GM23338 (cell line): ENCODE measurements around the gene OGFOD2. TPM values are rescaled to one million over a fixed set of nuclear protein-coding genes. Genes with fewer than 3 reads are reported as not detected.

Source experiments
- ATAC-seq: fragments of 200-7000 bp; cut with Tn5 transposase; 3 replicates; pipeline ENCODE4 v1.9.1; 2020
- DNase-seq: peaks from one replicate; pipeline ENCODE4 v3.0.0-alpha.2; 2015; ENCODE audit warnings: low spot score
- H2AFZ ChIP-seq: fragments of 200-600 bp; sonication (generic); 2 replicates; pipeline ENCODE4 v1.8.0; 2016; ENCODE audit warnings: antibody characterized with exemption, mild to moderate bottlenecking, moderate library complexity
- H3F3A ChIP-seq: fragments of 200-600 bp; sonication (generic); replicated peaks from 2 replicates; pipeline ENCODE4 v1.8.0; 2017; ENCODE audit warnings: antibody characterized with exemption, mixed run types, low read depth
- H3K27ac ChIP-seq: fragments of 200-600 bp; sonication (generic); 2 replicates; pipeline ENCODE4 v1.6.1; 2016; ENCODE audit warnings: low read depth
- H3K27me3 ChIP-seq: fragments of 200-600 bp; sonication (generic); 2 replicates; pipeline ENCODE4 v1.8.0; 2016; ENCODE audit warnings: mild to moderate bottlenecking, mixed run types, moderate library complexity; ENCODE audit not compliant: insufficient read depth
- H3K36me3 ChIP-seq: fragments of 200-600 bp; sonication (generic); 2 replicates; pipeline ENCODE4 v1.8.0; 2016; ENCODE audit warnings: mild to moderate bottlenecking; ENCODE audit not compliant: insufficient read depth
- H3K4me1 ChIP-seq: fragments of 200-600 bp; sonication (generic); 2 replicates; pipeline ENCODE4 v1.8.0; 2016; ENCODE audit warnings: mild to moderate bottlenecking, moderate library complexity; ENCODE audit not compliant: insufficient read depth
- H3K4me2 ChIP-seq: fragments of 200-600 bp; sonication (generic); 2 replicates; pipeline ENCODE4 v1.7.1; 2017; ENCODE audit warnings: mixed run types
- H3K4me3 ChIP-seq: fragments of 200-600 bp; sonication (generic); 2 replicates; pipeline ENCODE4 v1.6.1; 2016; ENCODE audit warnings: mixed run types
- H3K79me2 ChIP-seq: fragments of 200-600 bp; sonication (generic); replicated peaks from 2 replicates; pipeline ENCODE4 v1.8.0; 2017; ENCODE audit warnings: mild to moderate bottlenecking; ENCODE audit not compliant: insufficient read depth
- H3K9me2 ChIP-seq: fragments of 200-600 bp; sonication (generic); 2 replicates; pipeline ENCODE4 v1.8.0; 2017; ENCODE audit not compliant: insufficient read depth
- H4K20me1 ChIP-seq: fragments of 200-600 bp; sonication (generic); replicated peaks from 2 replicates; pipeline ENCODE4 v1.8.0; 2017; ENCODE audit warnings: mild to moderate bottlenecking; ENCODE audit not compliant: insufficient read depth
- H3K27ac Mint-ChIP-seq: 2 replicates; pipeline ENCODE4 v1.8.0; 2020; ENCODE audit warnings: inconsistent platforms, mild to moderate bottlenecking, moderate library complexity, mixed read lengths
- H3K27me3 Mint-ChIP-seq: 3 replicates; pipeline ENCODE4 v1.8.0; 2022; ENCODE audit warnings: low read depth, mild to moderate bottlenecking, moderate library complexity, mixed read lengths, inconsistent platforms; ENCODE audit not compliant: insufficient read depth, poor library complexity
- H3K36me3 Mint-ChIP-seq: 3 replicates; pipeline ENCODE4 v1.8.0; 2021; ENCODE audit warnings: low read depth, mild to moderate bottlenecking, inconsistent platforms, moderate library complexity, mixed read lengths
- H3K4me1 Mint-ChIP-seq: 3 replicates; pipeline ENCODE4 v1.8.0; 2020; ENCODE audit warnings: mild to moderate bottlenecking, inconsistent platforms, mixed read lengths
- H3K4me3 Mint-ChIP-seq: 3 replicates; pipeline ENCODE4 v1.8.0; 2021; ENCODE audit warnings: moderate library complexity, mild to moderate bottlenecking, inconsistent platforms, mixed read lengths
- H3K9me3 Mint-ChIP-seq: 3 replicates; pipeline ENCODE4 v1.8.0; 2020; ENCODE audit warnings: moderate library complexity, mild to moderate bottlenecking, inconsistent platforms, mixed read lengths
- CREB1 ChIP-seq: fragments of 250-450 bp; sonication (Bioruptor Pico); IDR thresholded peaks from 2 replicates; pipeline ENCODE4 v1.5.0; 2020; ENCODE audit warnings: low read depth, mild to moderate bottlenecking, moderate library complexity
- CTCF ChIP-seq, 2 experiments: fragments of 200-600 bp in 1 of 2; sonication (generic) in 1 of 2; conservative IDR thresholded peaks; 2 replicates each; pipeline versions ENCODE4 v1.5.1 to v1.6.1; 2016 to 2017; ENCODE audit warnings: antibody characterized with exemption in 2 of 2, low read depth in 2 of 2, mild to moderate bottlenecking in 2 of 2, moderate library complexity in 1 of 2
- EZH2phosphoT487 ChIP-seq: fragments of 200-600 bp; sonication (generic); IDR thresholded peaks from one replicate; pipeline ENCODE4 v1.8.1; 2018; ENCODE audit warnings: antibody characterized with exemption; ENCODE audit not compliant: unreplicated experiment
- JUNB ChIP-seq: IDR thresholded peaks from one replicate; pipeline ENCODE4 v1.6.1; 2016; ENCODE audit warnings: antibody characterized with exemption; ENCODE audit not compliant: unreplicated experiment
- NANOG ChIP-seq: IDR thresholded peaks from 2 replicates; pipeline ENCODE4 v1.6.1; 2016; ENCODE audit warnings: antibody characterized with exemption, borderline replicate concordance
- POLR2AphosphoS5 ChIP-seq: IDR thresholded peaks from 2 replicates; pipeline ENCODE4 v1.6.1; 2016; ENCODE audit warnings: antibody characterized with exemption, low read depth
- REST ChIP-seq: IDR thresholded peaks from one replicate; pipeline ENCODE4 v1.6.1; 2018; ENCODE audit warnings: antibody characterized with exemption; ENCODE audit not compliant: unreplicated experiment
- ZNF114 ChIP-seq: fragments of 250-450 bp; sonication (Bioruptor Pico); IDR thresholded peaks from 2 replicates; pipeline ENCODE4 v1.5.0; 2020; ENCODE audit warnings: mild to moderate bottlenecking, moderate library complexity
- ZNF331 ChIP-seq: fragments of 250-450 bp; sonication (Bioruptor Pico); IDR thresholded peaks from 2 replicates; pipeline ENCODE4 v1.5.0; 2020; ENCODE audit warnings: low read depth, mild to moderate bottlenecking, moderate library complexity
- ZNF462 ChIP-seq: fragments of 250-450 bp; sonication (Bioruptor Pico); IDR thresholded peaks from 2 replicates; pipeline ENCODE4 v1.5.0; 2020; ENCODE audit warnings: mild to moderate bottlenecking, moderate library complexity
- polyA plus RNA-seq: library from polyadenylated mRNA; unstranded; fragments of >200 nt; fragmentation: Nextera tagmentation; extraction: Ambion mirVana; gene quantifications from 2 replicates; pipeline ENCODE4 v1.2.1, GENCODE V29; 2016
- total RNA-seq: library from RNA; depleted of rRNA; stranded (reverse); fragments of >200 nt; shearing (Covaris generic); gene quantifications from 2 replicates; pipeline ENCODE4 v1.2.3, GENCODE V29; 2014

The OGFOD2 gene
- total and polyA plus RNA-seq, 2 experiments from 2014 or later, result 13.1 to 16.1 TPM

- TF ChIP-seq REST (no peak), NANOG (no peak)
These were observed 1.6 kb downstream of the OGFOD2 start (continued) for GRCh38 chr12:122976648-122976975.

GRCh38 chr12:122977153-122977552 lies 2.1 kb downstream of the OGFOD2 start:
- DNase-seq, result no peak
- Mint-ChIP-seq H3K36me3 (no peaks in the 10 kb centered on the region; the same call in 2 of the 3 replicates), H3K27ac (no peak overlapping the region), H3K9me3 (no peaks in the 10 kb centered on the region), H3K4me1 (peaks cover 9% of the 10 kb centered on the region; the same call in 2 of the 3 replicates), H3K27me3 (peaks cover 31% of the 10 kb centered on the region), H3K4me3 (peak overlapping the region; percentile 55; the same call in 2 of the 3 replicates)
- Histone ChIP-seq H3K36me3 (no peaks in the 10 kb centered on the region; the same call in 1 of the 2 replicates), H3K4me1 (peaks cover 18% of the 10 kb centered on the region; the same call in 1 of the 2 replicates), H2AFZ (no peak overlapping the region), H3K4me2 (no peak overlapping the region), H4K20me1 (no peaks in the 10 kb centered on the region; the same call in 1 of the 2 replicates), H3K27me3 (no peaks in the 10 kb centered on the region), H3K4me3 (no peak overlapping the region), H3K79me2 (peaks cover 23% of the 10 kb centered on the region; the same call in 1 of the 2 replicates), H3F3A (no peaks in the 10 kb centered on the region), H3K9me2 (no peaks in the 10 kb centered on the region), H3K27ac (no peak overlapping the region)
- no peak for ATAC-seq
- TF ChIP-seq NANOG (no peak), CREB1 (CRISPR knock-in tag) (no peak), ZNF462 (CRISPR knock-in tag) (no peak), EZH2phosphoT487 (no peak), ZNF331 (no peak), CTCF (conservative IDR thresholded peaks at IDR 0.05; ENCODE audit: low read depth in 2 of 2) (no peak), JUNB (no peak), POLR2AphosphoS5 (no peak), ZNF114 (CRISPR knock-in tag) (no peak), REST (no peak)
